SKM-1 treated with dmso at 0.1 percent for 144 hours (cell line): ENCODE results near the gene BRD4.
A peak's percentile ranks its signal among the peaks of the same experiment; 100 is the strongest.

Experiments
- DNase-seq: peaks from one replicate; lab custom pipeline; 2025; ENCODE audit not compliant: unreplicated experiment; lab: John Stamatoyannopoulos, UW

Gene BRD4

DNA sequence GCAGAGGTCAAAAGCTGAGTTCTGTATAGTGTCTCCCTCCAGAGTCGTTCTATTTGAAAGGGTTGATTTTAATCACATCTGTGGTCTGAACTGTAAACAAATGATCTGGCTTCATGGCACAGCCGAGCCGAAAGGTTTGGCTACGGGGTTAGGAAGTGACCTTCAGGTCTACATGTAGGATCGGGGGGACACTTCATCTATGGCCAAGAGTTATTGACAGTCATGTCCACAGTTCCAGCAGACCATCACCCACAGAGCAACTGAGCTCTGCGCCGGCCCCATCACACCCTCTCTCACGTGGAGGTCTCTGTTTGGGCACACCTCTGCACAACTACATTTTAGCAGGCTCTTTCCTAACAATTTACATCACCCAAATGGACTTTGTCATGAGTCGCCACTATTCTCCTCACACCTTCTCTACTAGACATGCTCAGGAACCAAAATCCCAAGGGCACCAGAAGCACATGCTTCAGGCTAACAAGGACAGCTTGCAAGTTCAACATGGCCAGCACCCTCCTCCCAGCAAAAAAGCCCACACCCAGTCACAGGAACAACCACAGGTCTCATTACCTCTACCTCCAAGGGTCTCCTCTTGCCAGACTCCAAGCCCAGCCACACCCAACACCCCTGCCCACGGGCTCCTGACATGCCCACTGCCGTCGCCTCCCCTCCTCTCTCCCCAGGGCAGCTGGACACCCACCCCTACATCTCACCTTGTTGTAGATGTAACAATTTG is 64.0 kb downstream of the BRD4 start:
- no peak for DNase-seq

DNA sequence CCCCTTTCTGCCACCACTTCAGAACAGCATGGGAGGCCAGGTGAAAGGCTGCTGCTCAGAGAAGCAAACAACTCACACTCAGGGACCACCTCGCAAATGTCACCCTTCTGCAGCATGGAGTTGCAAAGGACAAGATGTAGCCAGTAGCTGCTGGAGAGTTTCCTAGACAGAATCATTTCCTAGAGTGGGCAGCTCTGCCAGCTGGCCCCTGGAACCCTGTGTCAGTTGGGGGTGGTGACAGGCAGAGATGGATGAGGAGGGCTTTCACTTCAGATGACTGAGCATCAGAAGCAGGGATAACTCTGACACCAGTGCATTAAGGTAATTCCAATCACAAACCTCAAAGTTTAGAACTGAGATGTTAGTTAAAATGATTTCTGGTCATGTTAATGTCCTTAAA is 65.7 kb downstream of the BRD4 start:
- DNase-seq = no peak

DNA sequence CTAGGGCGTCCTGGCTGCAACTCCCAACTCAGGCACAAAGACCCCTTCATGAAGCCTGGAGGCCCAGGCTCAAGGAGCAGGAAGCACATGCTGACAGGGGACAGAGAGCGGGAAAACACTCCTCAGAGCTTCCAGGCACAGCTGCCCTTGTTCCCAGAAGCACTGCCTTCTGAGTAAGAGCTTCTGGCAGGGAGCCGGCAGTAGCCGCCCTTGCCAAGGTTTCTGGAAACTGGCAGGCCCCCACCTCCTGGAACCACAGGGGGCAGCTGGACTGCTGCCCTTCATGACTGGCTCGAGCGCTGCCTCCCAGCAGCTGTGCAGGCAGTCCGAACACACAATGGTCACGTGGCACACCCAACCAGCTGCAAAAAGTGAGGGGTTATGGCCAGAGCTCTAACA is 66.5 kb downstream of the BRD4 start:
- no peak for DNase-seq

DNA sequence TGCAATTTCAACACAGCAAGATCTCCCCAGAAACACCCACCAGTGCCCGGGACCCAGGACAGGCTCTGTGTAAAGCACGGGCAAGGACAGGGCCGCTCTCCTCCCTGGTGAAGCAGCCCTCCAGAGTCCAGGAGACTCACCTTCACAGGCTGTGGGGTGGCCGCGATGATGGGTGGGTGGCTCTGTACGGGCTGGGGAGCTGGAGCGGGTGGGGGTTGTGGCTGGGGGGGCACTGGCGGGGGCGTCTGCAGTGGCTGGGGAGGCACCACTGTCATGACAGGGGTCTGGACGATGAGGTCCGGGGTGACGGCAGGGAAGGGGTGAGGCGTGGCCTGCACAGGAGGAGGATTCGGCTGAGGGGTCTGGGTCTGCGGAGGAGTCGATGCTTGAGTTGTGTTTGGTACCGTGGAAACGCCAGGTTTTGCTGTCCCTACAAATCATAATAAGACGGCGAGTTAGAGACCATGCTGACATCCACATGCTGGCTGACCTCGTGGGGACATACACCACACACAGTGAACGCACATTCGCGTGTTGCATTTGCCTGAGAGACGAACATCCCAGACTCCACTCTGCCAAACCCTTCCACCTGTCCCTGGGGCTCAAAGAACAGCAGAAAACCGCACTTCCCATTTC is 67.0 kb downstream of the BRD4 start:
- no peak for DNase-seq

DNA sequence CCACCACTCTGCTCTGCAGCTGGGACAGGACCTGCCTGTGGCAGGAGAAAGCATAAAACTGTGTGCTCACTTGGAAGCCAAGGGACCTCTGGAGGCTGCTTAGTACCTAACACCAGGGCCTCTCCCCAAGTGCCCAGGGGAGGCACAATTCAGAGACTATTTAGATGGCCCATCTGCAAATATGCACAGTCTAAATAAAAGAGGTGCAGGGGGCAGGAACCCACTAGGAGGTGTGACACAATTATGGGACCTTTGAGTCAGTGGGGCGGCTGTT is 67.5 kb downstream of the BRD4 start:
- no peak for DNase-seq

DNA sequence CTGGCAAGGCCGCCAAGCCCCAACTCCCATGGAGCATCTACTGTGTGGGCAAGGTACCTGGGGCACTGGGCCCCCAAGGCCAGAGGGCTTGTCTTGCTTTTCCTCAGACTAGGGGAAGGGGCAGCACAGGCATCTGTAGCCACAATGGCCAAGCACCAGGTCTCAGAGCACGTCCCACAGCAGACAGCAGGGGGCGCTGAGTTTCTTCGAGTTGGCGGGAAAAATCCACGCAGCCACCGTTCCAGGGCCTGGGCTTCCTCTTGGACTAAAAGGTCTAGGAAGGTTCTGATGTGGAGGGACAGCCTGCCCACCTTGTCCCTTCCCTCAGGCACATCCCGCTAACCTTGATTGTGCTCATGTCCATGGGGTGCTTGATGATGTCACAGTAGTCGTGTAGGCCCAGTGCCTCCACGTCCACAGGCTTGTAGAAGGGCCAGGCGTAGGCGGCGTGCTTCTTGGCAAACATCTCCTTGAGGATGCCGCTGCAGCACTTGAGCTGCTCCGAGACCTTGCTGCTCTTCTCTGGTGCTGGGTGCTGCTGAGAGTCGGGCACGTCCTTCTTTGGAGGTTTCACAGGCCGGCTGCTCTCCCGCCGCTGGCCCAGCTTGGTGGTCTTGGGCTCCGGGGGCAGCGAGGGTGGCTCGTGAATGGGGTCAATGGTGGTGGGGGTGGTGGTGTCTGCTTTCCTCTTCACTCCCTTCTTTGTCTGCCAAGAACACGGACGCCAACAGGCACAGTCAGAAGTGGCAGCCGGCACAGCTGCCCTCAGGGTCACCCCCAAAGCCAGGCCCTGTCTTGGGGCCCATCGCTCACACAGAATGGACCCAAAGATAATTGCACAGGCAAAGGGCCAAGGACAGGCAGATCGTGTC is 68.0 kb downstream of the BRD4 start:
- DNase-seq = peak; percentile 40

DNA sequence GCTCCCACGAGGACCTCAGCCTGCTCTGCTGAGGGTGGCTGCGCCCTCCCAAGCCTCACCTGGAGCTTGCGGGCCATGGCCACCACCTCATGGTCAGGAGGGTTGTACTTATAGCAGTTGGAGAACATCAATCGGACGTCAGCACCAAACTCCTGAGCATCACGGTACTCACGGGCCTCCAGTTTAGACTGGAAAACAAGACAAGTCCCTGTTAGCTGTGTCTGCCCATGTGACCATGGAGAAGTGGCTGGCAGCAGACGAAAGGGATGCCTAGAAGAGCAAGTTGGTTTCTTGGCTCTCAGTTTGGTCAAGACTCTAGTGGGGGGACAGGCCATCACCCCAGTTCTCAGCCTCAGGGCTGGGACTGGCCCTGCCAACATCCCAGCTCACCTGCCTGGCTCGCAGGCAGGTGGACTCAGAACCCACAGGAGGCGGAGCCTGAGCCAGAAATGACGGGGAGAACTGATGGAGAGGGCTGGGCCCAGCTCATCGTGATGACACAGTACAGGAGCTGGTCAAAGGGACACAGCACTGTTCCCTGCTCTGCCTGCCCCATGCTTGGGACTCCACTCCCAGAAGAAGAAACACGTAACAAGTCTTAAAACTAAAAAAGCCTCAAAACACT is 68.9 kb downstream of the BRD4 start:
- no peak for DNase-seq

DNA sequence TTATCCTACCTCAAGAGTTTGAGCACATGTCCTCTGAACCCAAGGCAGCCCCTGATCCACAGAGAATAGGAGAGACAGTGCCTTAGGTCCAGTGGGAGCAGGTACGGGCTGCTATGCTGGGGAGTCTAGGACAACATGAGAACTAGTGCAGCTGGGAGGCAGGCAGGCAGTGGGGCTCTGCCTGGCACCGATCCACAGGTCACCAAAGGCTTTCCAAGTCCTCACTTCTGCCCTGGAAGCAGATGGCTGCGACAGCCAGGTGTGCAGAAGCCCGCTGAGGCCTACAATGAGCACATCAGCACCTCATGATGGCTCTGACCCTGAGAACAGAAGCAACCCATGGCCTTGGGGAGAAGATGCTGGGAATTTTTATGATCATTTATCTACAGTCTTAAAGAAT is 70.3 kb downstream of the BRD4 start:
- no peak for DNase-seq

DNA sequence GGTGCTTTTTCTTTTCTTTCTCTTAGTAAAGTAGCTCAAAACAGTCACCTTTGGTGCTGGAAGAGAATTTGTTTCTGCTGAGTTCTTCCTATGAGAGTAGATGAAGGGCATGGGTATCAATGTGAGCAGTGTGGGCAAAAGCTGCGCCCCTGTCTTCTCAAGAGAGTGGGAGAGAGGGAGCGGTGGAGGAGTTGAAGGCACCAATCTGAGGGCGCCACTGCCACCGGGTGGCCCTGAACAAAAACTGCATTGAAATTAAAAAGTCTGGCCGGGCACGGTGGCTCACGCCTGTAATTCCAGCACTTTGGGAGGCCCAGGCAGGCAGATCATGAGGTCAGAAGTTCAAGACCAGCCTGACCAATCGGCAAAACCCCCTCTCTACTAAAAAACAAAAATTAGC is 71.4 kb downstream of the BRD4 start:
- DNase-seq = no peak

DNA sequence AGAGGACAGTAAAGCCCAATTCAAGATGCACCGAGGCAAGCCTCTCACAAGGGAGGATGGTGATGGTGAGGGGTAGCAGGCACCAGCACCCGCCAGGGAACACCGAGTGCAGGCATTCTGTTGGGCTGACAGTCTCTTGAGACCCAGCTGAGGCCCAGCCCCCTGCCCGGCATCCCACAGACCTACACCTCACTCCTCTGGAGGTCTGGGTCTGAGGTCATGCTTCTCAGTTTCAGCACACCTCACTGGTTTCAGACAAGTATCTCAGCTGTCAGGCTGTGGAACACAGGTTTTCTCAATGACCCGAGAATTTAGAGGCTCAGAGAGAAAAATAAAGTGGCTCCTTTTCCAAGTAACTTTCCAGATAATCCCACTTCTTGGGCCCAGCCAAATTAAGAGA is 72.4 kb downstream of the BRD4 start:
- DNase-seq = no peak

DNA sequence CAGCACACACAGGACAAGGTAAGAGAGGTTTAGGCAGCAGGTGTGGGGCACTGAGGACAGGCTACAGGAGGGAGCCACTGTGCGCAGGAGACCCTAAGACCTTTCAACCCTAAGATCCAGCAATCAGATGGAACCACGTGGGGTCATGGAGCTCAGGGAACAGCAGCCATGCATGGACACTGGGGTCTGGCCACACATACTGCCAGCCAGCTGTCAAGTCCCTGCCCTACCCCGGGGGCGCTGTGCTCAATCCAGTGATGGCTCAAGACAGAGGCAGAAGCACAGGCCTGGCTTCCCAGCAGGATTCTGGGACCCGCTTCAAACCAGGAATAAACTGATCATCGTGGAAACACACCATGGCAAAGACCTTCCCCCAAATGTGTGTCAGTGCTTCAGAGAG is 74.6 kb downstream of the BRD4 start:
- no peak for DNase-seq

DNA sequence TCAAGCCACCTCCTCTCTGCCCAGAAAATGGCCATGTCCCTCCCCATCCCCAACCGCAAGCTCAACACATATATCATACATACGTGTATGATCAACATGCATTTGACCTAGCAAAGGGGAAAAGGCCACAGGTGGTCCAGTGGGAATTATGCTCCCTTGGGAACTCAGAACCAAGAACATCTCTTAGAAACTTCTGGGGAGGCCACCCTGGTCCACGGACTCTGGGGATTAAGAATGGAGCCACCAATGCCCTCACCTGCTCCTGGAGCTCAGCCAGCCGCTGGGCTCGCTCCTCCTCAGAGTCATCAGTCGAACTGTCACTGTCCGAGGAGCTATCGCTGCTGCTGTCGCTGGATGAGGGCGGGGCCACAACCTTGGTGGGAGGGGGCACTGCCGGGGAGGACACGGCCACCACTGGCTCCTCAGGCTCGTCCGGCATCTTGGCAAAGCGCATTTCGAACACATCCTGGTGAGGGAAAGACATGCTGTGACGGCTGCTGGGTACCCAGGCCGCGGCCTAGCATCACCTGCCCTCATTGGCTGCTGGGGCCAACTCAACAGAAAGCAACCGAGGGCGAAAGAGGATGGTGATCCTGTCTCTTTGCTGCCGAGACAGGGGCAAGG is 75.5 kb downstream of the BRD4 start:
- no peak for DNase-seq

DNA sequence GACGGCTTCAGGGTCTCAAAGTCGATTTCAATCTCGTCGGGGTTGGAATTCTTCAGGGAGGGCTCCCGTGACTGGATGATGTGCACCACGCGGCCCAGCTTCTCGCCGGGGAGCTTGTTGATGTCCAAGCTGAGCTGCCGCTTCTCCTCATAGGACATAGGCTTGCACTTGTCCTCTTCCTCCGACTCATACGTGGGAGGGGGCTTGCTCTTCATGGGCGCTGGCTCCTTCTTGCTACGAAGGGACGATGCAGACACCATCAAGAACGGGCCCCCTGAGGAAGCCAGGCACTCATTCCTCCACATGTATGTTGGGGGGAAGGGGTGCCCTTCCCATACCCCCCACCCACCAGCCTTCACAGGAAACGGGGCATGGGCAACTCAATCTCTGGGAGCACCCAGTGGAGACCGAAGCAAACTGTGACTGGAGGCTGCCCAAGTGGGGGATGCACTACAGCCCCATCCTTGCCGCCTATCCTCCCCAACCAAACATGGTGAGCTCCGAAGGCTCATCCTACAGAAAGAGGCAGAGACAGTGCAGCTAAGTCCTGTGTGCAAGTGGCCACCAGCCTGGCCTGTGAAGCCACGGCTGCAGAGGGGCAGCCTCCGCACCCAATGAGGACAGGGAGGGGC is 76.9 kb downstream of the BRD4 start:
- DNase-seq = no peak

DNA sequence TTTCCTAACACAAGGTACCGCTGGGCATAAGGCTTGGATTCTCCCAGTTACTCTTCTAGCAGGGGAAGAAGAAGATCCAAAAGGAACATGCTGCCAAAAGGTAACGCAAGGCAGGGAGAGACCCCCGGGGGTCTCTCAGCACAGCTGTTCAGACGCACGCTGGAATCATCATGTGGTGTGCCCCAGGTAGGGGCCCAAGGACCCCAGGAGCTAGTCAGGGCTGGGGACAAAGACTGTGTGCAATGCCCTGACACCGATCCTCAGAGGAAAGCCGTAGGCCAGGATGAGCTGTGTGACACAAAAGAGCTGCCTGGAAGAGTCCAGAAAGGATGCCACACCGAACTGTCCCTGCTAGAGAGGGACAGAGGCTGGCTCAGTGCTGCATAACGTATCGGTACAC is 77.8 kb downstream of the BRD4 start:
- no peak for DNase-seq

DNA sequence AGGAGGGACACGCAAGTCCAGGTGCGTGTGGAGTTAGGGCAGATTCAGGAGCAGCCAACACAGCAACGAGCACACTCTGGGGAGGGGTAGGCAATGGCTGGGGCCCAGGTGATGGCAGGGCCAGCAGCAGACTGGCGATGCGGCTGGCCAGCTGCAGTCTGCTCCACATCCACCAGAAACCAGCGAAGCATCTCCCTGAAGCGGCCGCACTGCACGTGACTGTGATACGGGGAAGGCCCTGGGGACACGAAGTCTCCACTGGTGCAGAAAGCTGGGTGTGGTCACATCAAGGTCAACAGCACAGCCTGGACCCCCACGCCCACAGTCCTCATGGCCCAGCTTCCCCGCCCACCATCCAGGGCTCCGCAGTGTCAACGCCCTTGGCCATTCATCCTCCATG is 78.8 kb downstream of the BRD4 start:
- DNase-seq = no peak

DNA sequence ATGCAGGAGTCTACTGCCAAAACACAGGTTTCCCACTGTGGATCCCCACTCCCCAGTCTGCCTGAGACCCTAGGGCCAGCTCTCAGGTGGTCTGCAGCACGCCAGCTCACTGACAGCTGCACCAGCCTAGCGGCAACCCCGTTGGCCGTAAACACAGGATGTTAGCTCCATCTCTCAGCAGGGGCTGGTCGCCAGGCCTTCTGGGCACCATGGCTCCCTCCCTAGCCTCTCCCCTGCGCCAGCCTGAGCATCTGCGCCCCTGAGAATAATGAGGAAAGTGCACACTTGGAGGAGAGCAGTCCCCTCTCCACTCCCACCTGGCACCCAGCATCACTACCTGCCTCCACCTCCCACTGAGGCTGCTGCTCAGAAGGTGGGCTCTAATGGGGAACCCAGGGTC is 79.3 kb downstream of the BRD4 start:
- DNase-seq = no peak

DNA sequence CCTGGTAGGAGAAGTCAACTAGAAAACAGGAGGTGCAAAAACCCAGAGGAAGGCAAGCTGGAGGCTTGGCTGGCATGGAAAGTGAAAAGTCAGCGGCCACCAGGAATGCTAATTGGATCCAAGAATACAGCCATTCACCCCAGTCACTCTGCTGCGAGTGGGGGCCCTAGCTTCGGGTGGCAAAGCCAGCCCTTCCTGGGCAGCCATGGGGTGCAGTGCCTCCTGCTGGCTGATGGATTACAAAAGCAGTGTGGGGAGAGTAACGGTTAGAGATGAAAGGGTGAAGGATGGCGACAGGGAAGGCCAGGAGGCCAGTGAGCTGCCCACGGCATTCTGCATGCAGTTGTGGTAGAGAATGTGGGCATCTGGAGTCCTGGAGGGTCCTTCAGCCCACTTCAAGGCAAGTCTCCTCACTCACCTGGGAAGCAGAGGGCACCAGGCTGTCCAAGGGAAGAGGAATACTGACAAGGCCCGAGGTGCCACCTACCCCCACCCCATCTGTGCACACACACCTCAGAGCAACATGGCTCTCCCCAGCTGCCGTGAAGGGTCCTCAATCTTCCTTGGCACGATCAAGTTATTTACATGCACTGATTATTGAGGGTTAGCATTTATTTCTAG is 79.8 kb downstream of the BRD4 start:
- DNase-seq = no peak

DNA sequence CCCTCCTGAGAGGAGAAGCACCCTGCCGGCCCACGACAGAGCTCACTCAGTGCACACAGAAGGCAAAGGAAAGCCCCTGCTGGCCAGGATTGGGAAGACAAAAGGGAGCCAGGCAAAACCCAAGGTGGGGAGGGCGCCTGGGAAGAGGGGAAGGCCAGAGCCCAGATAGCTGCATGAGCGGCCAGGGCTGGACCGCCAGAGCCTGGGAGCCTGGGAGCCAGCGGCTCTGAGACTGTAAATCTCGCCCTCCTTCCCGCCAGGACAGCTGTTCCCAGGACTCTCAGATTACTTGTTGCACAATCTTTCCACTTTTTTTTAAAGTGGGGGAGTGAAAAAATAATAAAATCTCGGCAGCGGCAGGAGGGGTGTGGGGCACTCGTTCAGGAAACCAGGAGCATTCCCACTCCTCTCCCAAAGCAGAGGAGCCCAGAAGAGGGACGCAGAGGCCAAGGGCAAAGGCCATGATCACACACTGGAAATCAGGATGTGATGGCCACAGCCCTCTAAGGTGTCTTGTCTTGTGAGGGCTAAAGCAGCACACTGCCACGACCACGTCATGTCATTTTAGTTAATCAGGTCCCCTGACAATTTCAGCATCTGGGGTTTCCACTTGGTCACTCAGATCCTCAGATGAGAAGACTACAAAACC is 80.5 kb downstream of the BRD4 start:
- no peak for DNase-seq

DNA sequence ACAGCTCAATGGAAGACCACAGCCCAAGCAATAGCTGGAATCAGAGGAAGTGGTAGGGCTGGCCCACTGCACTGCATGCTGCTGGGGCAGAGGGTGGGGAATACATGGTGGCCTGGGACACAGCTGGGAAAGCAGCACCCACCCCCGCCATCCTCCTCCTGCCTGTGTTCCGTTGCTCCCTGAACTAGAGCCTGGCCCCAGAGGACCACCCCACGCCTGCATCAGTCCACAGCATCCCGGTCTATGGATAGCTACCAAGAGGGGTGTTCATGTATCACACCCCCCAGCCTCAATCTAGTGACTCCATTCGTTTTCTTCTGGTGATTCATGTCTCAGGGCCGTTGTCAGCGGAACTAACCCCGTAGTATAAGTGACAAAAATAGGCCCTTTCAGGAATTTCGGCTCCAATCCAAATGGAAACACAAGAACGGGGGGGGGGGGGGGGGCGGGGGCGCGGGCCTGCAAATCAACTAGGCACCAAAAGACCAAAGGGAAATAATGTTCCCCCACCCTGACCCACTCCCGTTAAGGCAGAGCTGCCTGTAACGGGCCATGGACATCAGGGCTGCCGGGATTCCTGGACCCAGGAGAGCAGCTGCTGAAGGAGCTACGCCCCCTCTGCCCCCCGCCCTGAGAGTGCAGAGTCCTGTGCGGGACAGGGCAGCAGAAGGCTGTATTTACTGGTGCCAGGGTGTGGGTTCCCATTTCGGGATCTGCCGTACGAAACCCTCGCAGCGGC is 81.2 kb downstream of the BRD4 start:
- DNase-seq = no peak
